GM18907 (cell line): ENCODE measurements around the gene FGFR1OP2.
A peak's percentile ranks its signal among the peaks of the same experiment; 100 is the strongest.

Source experiments
- ATAC-seq: cut with Tn5 transposase; IDR thresholded peaks from one replicate; pipeline ENCODE4 v1.9.1; 2021; ENCODE audit warnings: mild to moderate bottlenecking, moderate library complexity; ENCODE audit not compliant: unreplicated experiment

Gene FGFR1OP2

GRCh38 chr12:27001663-27002062, 63.4 kb downstream of the FGFR1OP2 start:
- no peak for ATAC-seq

- ATAC-seq = no peak
Observed at GRCh38 chr12:27002141-27002540, 63.9 kb downstream of the FGFR1OP2 start.

- ATAC-seq = no peak
Observed at GRCh38 chr12:27003421-27004381, 65.4 kb downstream of the FGFR1OP2 start.

GRCh38 chr12:27005495-27005894, 67.2 kb downstream of the FGFR1OP2 start:
- no peak for ATAC-seq

- no peak for ATAC-seq
Observed at GRCh38 chr12:27006797-27007467, 68.7 kb downstream of the FGFR1OP2 start.

GRCh38 chr12:27008081-27008480, 69.8 kb downstream of the FGFR1OP2 start:
- ATAC-seq = no peak

- ATAC-seq = no peak
Observed at GRCh38 chr12:27009881-27010301, 71.6 kb downstream of the FGFR1OP2 start.

- ATAC-seq = no peak
Observed at GRCh38 chr12:27012239-27012981, 74.1 kb downstream of the FGFR1OP2 start.

- ATAC-seq = no peak
Observed at GRCh38 chr12:27012982-27013255, 74.6 kb downstream of the FGFR1OP2 start.

- ATAC-seq = peak; percentile 36
Observed at GRCh38 chr12:27013611-27014084, 75.4 kb downstream of the FGFR1OP2 start.

GRCh38 chr12:27014085-27014858, 76.0 kb downstream of the FGFR1OP2 start, which contains the start of gene TM7SF3:
Gene TM7SF3 (minus strand): TSS chr12:27014384. CDS start chr12:27014168, 216 bp downstream.
- ATAC-seq = peak; percentile 85

- ATAC-seq = no peak
Observed at GRCh38 chr12:27014859-27015729, 76.8 kb downstream of the FGFR1OP2 start.

GRCh38 chr12:27015730-27016076, 77.4 kb downstream of the FGFR1OP2 start:
- no peak for ATAC-seq
